GM19395 (cell line): Measurements from ENCODE around the gene SHB.
A peak's percentile ranks its signal among the peaks of the same experiment; 100 is the strongest.

Source experiments
- ATAC-seq: cut with Tn5 transposase; IDR thresholded peaks from one replicate; pipeline ENCODE4 v1.9.1; 2021; ENCODE audit warnings: mild to moderate bottlenecking, moderate library complexity; ENCODE audit not compliant: unreplicated experiment

The SHB gene

DNA sequence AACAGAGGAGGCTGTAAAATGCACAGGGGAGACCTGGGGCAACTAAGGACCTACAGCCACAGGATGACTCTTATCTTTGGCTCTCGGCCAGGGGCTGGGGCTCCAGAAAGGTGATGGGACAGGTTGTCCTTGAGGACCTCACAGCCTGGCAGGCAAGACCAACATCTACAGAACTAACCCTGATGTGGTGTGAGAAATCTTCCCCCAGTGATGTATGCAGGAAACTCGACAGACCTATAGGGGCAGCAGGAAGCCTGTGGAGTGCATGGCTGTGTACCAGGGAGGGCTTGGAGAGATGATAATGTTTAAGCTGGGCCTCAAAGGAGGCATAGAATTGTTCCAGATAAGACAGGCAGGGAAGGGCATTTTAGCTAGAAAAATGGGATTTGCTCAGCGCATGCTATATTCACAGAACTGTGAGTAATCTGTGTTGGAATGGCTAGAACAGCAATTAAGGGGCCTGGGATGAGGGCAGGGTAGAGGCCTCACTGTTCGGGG lies 96.6 kb downstream of the SHB start:
- no peak for ATAC-seq

DNA sequence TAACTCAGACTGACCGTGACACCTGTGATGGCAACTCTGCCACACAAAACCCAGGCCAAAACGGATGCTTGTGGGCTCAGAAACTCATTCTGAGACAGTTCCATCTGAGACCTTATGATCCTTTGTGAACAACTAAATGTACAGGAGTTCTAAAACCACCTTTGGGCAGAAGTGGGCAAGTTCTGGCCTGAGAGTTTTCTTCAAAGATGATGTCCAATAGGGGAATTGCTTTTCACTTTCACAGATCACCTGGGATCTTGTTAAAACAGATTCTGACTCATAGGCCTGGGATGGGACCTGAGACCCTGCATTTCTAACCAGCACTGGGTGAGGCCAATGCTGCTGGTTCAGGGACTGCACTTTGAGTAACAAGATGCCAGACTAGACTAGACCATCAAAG lies 97.3 kb downstream of the SHB start:
- ATAC-seq, result no peak

DNA sequence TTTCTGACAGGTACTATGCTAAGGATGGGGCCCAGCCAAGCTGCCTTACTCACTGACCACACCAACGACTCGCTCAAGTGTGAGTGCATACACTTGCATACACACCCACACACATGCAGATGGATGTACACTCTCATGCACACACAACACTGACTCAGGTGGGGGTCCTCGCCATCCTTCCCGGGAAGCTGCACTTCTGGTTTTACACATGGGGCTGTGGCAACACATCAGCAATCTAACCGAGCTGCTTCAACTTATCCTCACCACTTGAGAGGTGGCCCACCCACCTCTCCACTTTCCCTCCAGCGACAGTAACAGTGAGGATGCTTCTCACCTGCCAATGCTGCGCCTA lies 97.9 kb downstream of the SHB start:
- no peak for ATAC-seq

DNA sequence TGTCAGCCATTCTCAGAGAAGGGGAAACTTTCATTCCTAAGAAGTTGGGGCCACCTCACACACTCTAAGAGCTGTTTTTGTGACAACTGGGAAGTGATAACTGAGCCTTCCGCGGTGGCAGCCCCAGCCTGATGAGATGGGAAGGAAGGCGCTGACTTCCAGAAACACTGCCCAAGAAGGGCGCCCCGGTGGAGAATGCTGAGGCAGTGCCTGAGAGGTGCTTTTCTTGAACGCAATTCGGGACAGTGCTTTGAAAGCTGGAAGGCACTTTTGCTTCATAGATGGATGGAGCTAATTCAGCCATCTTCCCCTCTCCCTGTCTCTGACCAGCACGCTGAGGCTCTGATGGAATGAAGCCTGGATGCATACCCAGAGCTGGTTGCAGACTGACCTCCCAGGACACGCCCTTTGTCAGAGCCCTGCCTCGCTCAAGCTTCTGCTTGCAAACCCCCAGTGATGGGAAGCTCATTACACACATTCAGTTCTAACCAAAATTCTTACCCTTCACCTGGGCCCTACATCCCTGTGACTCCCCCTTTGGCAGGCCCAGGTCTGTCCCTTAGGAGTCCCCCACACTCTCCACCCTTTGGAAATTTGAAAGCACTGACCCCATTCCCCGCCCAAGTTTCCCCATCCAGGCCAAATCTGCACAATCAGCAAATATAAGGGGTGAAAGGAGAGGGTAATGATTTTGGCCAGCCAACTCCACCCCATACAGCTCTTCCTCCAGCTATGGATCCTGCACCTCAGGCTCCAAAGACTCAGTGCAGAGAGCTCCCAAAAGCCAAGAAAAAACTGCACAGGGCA lies 98.5 kb downstream of the SHB start:
- no peak for ATAC-seq

DNA sequence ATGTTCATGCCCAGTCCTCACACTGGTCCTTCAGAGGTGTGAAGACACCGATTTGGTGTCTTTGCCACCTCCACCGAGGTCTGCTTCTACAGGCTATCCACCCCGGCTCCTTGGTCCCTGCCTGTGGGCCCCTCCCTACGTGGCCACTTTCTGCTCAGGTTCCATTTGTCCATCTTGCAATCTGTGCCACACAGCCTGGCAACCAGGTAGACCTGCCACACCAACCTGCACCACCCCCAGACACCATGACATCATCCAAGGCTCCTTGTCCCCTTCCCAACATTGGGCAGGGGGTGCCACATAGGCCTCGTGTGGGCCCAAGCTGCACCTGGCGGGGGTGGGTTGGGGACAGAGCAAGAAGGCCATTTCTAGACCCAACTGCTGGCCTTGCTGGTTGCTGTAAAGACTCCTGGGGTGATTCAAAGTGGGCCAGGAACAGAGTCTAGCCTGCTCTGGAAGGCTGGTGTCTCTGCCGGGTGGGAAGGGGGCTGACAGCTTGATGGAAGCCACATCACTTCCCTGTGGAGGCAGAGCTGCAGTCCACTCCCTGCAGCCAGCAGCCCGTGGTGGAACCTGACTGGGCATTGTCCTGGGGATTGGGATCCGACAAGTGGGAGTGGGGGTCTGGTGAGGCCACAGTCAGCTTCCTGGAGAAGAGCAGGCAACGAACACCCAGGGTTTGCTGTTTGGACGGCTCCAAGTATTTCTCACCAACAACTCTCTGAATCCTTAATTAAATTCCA lies 99.3 kb downstream of the SHB start:
- no peak for ATAC-seq

DNA sequence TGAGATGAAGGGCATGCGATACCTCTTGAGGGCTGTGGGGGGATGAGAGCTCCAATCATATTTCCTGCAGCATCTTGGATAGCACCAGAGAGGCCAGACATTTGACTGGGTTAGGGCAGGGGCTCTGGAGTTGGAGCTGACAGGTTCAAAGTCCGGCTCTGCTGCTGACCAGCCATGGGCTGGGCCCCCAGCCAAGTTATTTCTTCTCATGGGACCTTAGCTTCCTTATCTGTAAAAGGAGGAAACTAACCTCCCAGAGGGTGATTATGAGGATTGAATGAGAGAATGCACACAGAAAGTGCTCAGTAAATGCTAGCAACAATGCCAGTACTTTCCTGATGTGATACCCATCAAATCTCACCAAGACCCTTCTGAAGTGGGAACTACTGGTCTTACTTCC lies 99.9 kb downstream of the SHB start:
- no peak for ATAC-seq

DNA sequence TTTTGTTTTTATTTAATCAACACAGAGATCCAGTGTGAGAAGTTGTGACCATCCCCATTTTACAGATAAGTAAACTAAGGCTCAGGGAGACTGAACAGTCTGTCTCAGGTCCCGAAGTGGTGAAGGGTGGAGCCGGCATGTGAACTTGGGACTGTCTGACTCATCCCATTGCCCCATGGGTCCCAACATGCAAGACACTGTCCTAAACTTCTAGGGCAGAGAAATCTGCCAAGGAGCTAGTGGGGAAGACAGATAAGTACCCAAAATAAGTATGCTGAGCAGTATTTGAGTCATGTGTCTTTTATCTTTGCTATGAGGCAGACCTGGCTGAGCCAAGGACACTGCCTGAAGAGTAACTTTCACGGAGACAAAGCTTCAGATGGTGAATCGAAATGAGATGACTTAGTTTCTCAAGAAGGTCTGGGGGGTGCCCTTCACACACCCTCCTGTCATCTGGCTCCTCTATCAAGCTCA lies 100.8 kb downstream of the SHB start:
- no peak for ATAC-seq

DNA sequence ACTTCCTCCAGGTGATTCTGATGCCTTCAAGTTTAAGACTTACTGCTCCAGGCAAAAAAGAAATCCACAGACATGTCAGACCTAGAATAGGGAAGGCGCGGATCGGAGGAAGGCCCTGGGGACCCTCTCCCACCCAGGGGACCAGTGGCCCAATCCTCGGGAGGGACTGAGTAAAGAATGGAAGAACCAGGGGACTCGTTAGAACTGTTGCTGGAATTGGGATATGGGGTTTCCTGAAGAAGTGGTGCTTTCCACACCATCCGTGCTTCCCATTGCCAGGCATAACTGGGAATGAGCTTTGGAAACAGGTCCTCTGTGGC lies 101.3 kb downstream of the SHB start:
- no peak for ATAC-seq

DNA sequence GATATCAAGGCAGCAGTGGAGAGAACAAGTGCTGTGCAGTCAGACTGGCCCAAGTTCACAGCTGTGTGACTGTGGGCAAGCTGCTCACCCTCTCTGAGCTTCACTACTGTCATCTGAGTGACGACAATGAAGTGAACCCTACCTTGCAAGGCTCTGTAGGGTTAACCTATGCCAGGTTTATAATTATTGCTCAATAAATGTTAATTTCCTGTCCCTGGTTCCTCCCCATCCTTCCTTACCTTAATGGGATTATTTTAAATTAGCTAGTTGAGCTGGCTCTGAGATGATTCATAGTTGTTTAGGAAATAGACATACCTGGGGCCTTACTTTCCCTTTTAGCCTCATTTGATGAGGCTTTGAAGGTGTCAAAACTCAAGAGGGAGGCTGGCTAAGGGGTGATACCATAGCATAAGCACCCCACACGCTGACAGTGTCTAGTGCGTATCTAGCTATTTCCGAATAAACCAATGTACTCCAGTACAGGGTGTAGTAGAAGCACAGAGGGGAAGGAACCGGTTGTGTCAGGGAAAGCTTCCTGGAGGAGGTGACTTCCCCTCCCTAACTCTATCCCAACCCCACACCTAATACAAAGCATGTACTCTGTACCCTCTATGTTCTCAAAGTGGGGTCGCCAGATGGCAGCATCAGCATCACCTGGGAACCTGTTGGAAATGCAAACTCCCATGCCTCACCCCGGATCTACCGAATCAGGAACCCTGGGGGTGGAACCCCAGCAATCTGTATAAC lies 101.8 kb downstream of the SHB start:
- ATAC-seq, result no peak

DNA sequence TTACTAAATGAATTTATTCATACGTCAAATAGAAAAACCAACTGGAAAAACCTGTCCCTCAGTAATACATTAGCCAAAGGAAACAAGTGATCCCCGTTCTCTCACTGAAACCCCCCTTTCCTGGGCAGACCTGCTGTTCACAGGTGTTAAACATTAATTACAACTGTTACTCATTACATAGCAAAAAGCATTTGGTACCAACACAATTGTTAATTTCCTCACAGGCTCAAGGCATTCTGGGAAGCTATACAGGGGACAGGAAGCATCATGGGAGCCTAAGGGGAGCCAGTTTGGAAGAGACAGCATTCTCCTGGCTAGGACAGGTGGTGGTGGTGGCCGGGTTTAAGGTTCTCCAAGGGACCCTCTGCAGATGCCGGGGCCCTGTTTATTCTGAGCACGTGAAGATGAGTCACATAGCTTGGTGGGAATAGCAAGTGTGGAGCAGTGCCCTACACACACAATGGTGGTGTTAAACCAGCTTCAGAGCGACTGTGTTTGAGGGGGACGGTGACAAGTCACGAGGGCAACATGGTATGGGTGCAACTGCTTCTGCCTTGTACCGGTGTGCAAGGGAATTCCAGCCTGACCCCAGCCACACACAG lies 102.5 kb downstream of the SHB start:
- ATAC-seq, result no peak

DNA sequence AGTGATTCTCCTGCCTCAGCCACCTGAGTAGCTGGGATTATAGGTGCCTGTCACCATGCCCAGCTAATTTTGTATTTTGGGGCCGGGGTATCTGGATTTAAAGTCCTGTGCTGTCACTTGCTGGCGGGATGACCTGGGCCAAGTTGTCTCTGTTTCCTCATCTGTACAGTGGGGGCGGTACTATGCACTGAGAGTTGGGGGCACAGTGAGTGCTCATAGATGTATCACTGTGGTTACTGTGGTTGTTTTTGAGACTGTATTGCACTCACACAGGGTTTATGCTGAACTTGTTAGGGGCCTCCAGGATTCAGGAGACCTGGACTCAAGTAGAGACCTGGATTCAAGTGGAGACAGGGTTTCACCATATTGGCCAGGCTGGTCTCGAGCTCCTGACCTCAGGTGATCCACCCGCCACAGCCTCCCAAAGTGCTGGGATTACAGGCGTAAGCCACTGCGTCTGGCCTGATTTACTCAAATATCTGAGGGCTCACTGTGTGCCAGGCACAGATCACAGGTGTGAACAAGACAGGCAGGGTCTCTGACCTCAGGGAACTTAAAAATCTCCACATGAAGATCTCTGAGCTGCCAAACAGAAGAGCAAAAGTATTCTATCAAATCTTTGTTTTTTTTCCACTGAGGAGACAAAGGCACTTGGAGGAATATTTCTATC lies 103.2 kb downstream of the SHB start:
- ATAC-seq, result peak; percentile 81

DNA sequence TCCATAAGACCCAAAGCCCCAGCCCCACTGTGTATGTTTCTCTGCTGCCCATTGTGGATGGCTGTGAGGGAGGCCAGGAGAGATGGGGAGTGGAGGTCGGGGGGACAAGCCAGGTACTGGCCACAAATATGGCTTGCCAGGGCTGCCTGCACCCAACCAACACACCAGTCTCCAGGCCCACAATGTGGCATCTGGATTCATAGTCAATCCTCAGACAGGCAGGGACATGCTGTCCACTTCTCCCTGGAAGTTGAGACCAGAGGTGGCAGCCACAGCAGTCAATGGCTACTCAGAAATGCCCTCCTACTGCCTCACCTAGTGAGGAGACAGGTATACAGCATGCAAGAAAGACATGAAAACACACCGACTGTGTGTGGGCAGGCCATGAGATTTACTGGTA lies 103.9 kb downstream of the SHB start:
- no peak for ATAC-seq

DNA sequence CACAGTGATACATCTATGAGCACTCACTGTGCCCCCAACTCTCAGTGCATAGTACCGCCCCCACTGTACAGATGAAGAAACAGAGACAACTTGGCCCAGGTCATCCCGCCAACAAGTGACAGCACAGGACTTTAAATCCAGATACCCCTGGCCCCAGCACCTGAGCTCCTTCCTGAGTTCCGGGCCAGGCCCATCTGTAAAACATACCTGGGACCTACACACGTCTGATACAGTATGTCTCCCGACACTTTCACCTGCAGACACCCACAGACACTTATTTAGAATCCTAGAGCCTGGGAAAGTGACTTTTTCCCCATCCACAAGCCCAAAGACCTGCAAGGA lies 104.3 kb downstream of the SHB start:
- no peak for ATAC-seq

DNA sequence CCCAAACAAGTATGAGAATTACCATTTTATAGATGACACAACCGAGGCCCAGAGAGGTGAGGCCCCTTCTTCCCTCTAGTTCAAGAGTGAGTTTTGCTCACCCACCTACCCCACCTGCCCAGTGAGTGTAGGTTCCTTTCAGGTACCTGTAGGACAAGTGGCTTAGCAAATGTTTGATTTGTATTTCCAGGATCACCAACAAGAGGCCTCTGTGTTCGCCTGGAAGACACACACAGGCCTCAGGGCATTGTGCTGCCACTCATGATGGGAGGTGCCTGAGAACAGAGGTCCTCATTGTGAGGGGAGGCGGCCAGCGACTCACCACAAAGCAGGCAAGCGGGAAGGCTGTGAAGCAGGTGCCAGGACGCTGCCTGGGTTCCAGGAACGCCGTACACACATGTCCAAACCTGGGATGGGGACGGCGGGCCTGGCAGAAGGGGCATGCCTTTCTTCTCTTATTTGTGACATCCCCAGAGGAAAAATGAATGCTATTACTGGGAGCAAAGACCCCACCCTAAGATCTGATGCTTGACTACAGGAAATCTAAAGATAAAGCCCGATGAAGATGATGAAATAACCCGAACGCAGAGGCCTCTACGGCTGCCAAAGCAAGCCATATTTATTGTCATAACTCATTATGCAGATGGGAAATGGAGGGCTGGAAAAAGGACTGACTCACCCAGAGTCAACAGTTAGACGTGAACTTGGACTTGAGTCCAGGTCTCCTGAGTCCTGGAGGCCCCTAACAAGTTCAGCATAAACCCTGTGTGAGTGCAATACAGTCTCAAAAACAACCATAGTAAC lies 104.9 kb downstream of the SHB start:
- no peak for ATAC-seq

DNA sequence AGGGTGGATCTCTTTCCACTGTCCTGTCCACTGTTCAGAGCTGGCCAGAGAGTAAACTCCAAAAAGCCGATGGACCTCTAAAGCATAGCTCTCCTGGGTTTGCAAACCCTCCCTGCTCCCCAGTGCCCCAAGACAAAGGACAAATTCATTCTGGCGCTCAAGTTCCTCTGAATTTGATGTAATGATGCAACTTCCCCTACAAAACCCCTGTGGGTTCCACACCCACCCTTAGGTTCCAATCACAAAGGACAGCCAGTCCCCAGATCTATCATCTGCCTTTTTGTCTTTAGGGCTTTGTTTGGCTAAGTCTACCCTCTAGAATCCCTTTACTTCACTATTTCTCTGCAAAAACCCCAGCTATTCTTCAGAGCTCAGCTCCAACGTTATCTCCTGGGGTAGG lies 107.7 kb downstream of the SHB start:
- no peak for ATAC-seq

DNA sequence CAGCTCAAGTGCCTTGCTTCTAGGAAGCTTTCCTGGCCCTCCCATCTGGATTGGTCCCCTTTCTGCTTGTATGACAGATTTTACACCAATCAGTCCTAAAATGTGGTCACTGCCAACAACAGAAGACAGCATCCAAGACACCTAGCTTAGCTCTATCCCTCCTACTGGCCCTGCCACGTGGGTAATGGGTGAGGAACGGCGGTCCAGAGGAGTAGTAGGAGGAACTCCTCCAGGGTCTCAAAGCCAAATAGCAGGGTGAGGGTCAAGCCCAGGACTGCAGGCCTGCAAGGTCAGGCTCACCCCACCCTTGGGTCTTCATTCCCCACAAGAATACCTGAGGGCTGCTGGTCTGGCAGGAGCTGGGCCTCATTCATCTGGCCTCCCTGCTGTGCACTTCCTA lies 108.4 kb downstream of the SHB start:
- ATAC-seq, result no peak

DNA sequence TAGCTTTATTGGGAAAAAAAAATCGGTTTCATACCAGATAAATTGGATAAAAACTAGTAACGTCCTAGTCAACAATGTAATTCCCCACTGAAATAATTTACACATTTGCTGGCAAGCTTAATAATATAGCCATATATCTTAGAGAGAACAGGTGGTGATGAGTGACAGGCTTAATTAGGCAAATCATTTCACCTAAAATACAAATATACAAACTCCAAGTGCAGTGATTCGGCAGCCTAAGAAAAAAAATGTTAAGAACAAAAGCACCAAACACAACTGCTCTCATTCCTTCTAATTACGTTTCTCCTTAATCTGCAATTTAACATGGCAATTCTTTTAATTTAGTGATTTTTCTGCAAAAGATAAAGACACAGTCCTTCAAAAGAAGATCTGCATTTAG lies 109.1 kb downstream of the SHB start:
- no peak for ATAC-seq

DNA sequence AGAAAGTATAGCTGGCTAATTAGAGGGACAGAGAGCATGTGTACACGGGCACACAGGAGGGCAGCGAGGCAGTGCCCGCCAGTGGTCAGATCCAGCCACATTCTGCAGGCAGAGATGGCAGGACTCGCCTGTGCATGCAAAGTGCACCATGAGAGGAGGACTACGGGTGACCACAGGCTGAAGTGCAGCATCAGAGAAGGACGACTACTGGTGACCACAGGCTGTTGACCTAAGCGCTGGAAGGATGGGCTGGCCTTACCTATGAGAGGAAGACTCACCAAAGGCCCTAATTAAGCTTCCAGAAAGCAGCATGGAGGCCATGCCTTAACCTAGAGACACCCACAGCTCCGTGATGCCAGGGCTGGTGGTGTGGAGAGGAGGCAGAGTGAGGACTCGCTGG lies 110.9 kb downstream of the SHB start:
- no peak for ATAC-seq

DNA sequence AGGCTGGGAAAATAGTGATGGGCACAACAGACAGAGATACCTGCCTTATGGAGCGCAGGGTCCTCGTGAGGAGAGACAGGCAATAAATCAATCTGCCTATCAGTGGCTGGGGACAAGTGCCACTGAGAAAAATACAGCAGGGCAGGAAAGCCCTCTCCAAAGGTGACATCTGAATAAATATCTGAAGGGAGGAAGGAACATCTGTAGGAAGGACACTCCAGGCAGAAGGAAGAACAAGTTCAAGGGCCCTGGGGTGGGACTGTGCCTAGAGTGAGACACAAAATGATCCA lies 111.4 kb downstream of the SHB start:
- no peak for ATAC-seq

DNA sequence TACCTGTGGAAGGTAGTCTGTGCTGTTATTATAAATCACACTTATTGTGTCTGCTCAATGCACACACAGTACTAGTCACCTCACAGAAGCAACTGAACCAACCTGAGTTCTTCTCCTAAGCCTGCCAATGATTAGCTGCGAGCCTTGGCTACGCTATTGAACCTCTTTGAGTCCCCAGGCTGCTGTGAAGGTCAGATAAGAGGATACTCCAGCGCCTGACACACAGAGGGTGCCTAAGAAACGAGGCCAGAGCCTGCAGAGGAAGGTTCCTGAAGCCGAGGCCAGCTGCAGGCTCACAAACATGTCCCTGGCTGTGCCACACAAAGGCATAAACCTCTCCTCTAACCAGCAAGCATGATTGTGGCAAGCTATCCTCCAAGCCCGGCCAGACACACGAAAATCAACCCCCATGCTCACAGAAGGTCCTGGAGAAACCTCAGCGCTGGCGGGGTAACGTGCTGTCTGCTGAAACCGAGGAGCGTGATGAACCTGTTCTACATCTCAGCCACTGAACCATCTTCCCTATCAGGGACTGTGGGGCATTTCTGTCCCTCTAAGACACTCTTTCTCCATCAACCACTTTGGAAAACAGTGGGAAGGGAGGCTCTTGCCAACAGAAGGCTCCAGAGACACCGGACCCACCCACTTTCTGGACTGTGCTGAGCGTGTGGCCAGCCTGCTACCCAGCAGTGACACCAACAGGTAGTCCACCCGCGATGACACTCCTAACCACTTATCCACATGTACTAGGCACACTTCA lies 111.9 kb downstream of the SHB start:
- no peak for ATAC-seq
